Chondrocyte (in vitro differentiated cells): ENCODE results near the gene TLCD3B. TPM values are rescaled to one million over a fixed set of nuclear protein-coding genes. Genes with fewer than 3 reads are reported as not detected.
A peak's percentile ranks its signal among the peaks of the same experiment; 100 is the strongest.

Experiments
- DNase-seq: peaks from one replicate; pipeline ENCODE4 v3.0.0; 2021; ENCODE audit warnings: mixed read lengths, low spot score
- H3K27ac Mint-ChIP-seq: one replicate; pipeline ENCODE4 v1.8.0; 2021; ENCODE audit warnings: mild to moderate bottlenecking, moderate library complexity, mixed read lengths; ENCODE audit not compliant: unreplicated experiment
- H3K27me3 Mint-ChIP-seq: 2 replicates; pipeline ENCODE4 v1.8.0; 2021; ENCODE audit warnings: low read depth, mixed read lengths
- H3K36me3 Mint-ChIP-seq: 2 replicates; pipeline ENCODE4 v1.8.0; 2021; ENCODE audit warnings: low read depth, mixed read lengths
- H3K4me1 Mint-ChIP-seq: 2 replicates; pipeline ENCODE4 v1.8.0; 2021; ENCODE audit warnings: low read depth, mild to moderate bottlenecking, mixed read lengths
- H3K4me3 Mint-ChIP-seq: one replicate; pipeline ENCODE4 v1.8.0; 2021; ENCODE audit warnings: mild to moderate bottlenecking, moderate library complexity, mixed read lengths; ENCODE audit not compliant: unreplicated experiment
- H3K9me3 Mint-ChIP-seq: 2 replicates; pipeline ENCODE4 v1.8.0; 2021; ENCODE audit warnings: low read depth, mixed read lengths
- CTCF ChIP-seq: fragments of 200-600 bp; sonication (generic); IDR thresholded peaks from 2 replicates; pipeline ENCODE4 v1.5.0; 2021; ENCODE audit warnings: antibody characterized with exemption, mild to moderate bottlenecking, moderate library complexity
- total RNA-seq: library from RNA; stranded (reverse); gene quantifications from 3 replicates; pipeline ENCODE4 v1.2.1, GENCODE V29; 2021

The TLCD3B gene
- total RNA-seq, 1 donor from 2014 or later: 0.77 TPM

- Mint-ChIP-seq H3K27ac (no peak overlapping the region), H3K27me3 (peaks cover 18% of the 10 kb centered on the region), H3K4me3 (peak overlapping the region; percentile 61), H3K36me3 (no peaks in the 10 kb centered on the region), H3K9me3 (no peaks in the 10 kb centered on the region), H3K4me1 (peaks cover 9% of the 10 kb centered on the region)
- TF ChIP-seq CTCF: no peak
- DNase-seq: no peak
These were observed 19.2 kb downstream of the TLCD3B start for GRCh38 chr16:30011714-30012504.

- Mint-ChIP-seq H3K9me3 (no peaks in the 10 kb centered on the region), H3K27ac (no peak within 1 kb of the TSS), H3K4me3 (peak within 1 kb of the TSS; percentile 57), H3K27me3 (peaks cover 14% of the 10 kb centered on the region), H3K4me1 (peaks cover 9% of the 10 kb centered on the region), H3K36me3 (no peaks in the 10 kb centered on the region)
- no peak for TF ChIP-seq CTCF
- no peak for DNase-seq
These were observed 20.0 kb downstream of the TLCD3B start, which contains the start of gene DOC2A for GRCh38 chr16:30010844-30011713. Gene DOC2A (minus strand): TSS chr16:30011027. CDS start chr16:30010222, 805 bp downstream.

GRCh38 chr16:30009990-30010843 lies 20.9 kb downstream of the TLCD3B start:
- H3K27me3 Mint-ChIP-seq: peaks cover 14% of the 10 kb centered on the region
- no peak overlapping the region for H3K27ac Mint-ChIP-seq
- no peaks in the 10 kb centered on the region for H3K36me3 Mint-ChIP-seq
- no peaks in the 10 kb centered on the region for H3K9me3 Mint-ChIP-seq
- H3K4me1 Mint-ChIP-seq: peaks cover 9% of the 10 kb centered on the region
- no peak for TF ChIP-seq CTCF
- peak overlapping the region; percentile 57 for H3K4me3 Mint-ChIP-seq
- DNase-seq: peak; percentile 91

GRCh38 chr16:30009085-30009862 lies 21.8 kb downstream of the TLCD3B start:
- no peak for TF ChIP-seq CTCF
- no peak for DNase-seq
- Mint-ChIP-seq H3K36me3 (no peaks in the 10 kb centered on the region), H3K4me3 (no peak overlapping the region), H3K27me3 (peaks cover 14% of the 10 kb centered on the region), H3K4me1 (peaks cover 9% of the 10 kb centered on the region), H3K9me3 (no peaks in the 10 kb centered on the region), H3K27ac (no peak overlapping the region)
